Superior temporal gyrus (tissue), 1 donor: ENCODE data around the gene DHDH.
"Not testable (repeated sequence)": the region's sequence is repeated elsewhere in the genome, so short reads cannot be mapped to it uniquely, and the experiment has no call there.

Source experiments
- DNase-seq: peaks from one replicate; pipeline ENCODE4 v3.0.0-alpha.2; 2016; ENCODE audit errors: extremely low spot score

Gene DHDH

GRCh38 chr19:48915757-48916156 is 17.7 kb upstream of the DHDH start:
- no peak for DNase-seq

GRCh38 chr19:48918071-48918470 is 15.4 kb upstream of the DHDH start:
- no peak for DNase-seq

GRCh38 chr19:48918801-48919247 is 14.7 kb upstream of the DHDH start:
- DNase-seq: peak; percentile 13

GRCh38 chr19:48919271-48919670 is 14.2 kb upstream of the DHDH start:
- not testable (repeated sequence) for DNase-seq

GRCh38 chr19:48920949-48921348 is 12.6 kb upstream of the DHDH start:
- no peak for DNase-seq

GRCh38 chr19:48921721-48922500 is 11.6 kb upstream of the DHDH start:
- DNase-seq: no peak

- no peak for DNase-seq
Observed at GRCh38 chr19:48922548-48923490, 10.7 kb upstream of the DHDH start.

- DNase-seq: no peak
Observed at GRCh38 chr19:48925240-48925843, 8.2 kb upstream of the DHDH start.

GRCh38 chr19:48925890-48926289 is 7.6 kb upstream of the DHDH start:
- DNase-seq: not testable (repeated sequence)

GRCh38 chr19:48926909-48927308 is 6.6 kb upstream of the DHDH start:
- DNase-seq: peak; percentile 80

- DNase-seq: not testable (repeated sequence)
Observed at GRCh38 chr19:48927692-48928091, 5.8 kb upstream of the DHDH start.

- DNase-seq: no peak
Observed at GRCh38 chr19:48928164-48929025, 5.1 kb upstream of the DHDH start.

- no peak for DNase-seq
Observed at GRCh38 chr19:48934837-48935236, 1.3 kb downstream of the DHDH start.

GRCh38 chr19:48935864-48936263 is 2.4 kb downstream of the DHDH start:
- DNase-seq: no peak

GRCh38 chr19:48938256-48938655 is 4.8 kb downstream of the DHDH start:
- DNase-seq: no peak

- no peak for DNase-seq
Observed at GRCh38 chr19:48940902-48941301, 7.4 kb downstream of the DHDH start.

- DNase-seq: no peak
Observed at GRCh38 chr19:48943081-48943480, 9.6 kb downstream of the DHDH start.

- DNase-seq: no peak
Observed at GRCh38 chr19:48945415-48945814, 11.9 kb downstream of the DHDH start.

- DNase-seq: no peak
Observed at GRCh38 chr19:48945817-48946216, 12.3 kb downstream of the DHDH start.

- no peak for DNase-seq
Observed at GRCh38 chr19:48946463-48947257, 13.2 kb downstream of the DHDH start.

- no peak for DNase-seq
Observed at GRCh38 chr19:48947258-48947542, 13.7 kb downstream of the DHDH start.
